ENCODE results near the gene TMPRSS11D.

The TMPRSS11D gene

DNA sequence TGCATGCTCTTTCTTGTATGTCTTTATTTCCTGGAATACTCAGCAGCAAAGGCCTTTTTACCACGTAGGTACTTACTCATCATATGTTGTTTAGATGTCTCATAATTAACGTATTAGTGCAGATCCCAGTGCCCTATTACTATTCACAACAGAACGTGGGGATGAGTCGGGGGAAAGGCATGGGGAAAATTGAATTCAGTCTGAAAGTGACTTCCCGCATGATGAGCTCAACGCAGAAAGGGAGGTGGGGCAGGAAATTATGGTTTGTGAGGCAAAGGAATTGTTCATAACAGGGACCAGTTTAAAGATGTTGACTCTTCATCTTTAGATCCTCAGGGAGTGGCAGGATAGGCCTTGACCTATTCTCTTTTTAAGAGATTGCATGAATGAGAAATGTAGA, 2.0 kb upstream of the TMPRSS11D start:
- no peak for DNase-seq (ENCODE audit: low read depth)

DNA sequence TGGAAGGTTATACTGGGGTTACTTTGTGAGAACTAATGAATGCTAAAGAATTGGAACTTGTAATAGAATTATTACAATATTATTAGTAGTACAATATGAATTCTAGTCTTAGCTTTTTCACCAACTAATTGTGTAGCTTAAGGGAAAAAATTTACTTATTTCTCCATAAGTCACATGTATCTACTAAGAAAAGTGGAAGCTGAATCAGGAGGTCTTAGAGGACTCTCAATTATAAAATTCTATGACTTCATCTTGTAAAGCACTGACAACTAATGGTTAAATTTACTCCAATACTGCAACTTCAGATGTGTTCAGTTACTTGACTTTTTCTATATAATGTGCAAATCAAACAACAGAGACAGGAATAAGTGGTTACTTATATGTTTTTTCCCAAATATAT, 899 bp upstream of the TMPRSS11D start:
- no peak for DNase-seq (ENCODE audit: low read depth)

DNA sequence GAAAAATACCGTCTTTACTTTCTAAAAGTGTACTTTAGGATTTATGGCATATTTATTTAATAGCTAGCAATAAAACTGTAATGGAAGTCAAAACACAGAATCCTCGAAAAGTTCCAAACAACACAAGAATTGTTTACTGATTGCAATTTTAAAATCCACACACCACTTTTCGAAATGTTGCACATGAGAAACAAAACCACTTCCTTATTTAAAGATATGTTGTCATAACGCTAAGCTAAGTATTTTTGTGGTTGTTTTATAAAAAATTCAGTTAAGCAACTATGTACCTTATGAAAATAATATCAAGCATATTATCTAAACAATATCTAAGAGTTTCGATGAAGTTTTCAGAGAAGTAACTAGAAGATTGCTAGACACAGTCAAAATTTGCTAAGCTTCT, 344 bp downstream of the TMPRSS11D start:
- DNase-seq (ENCODE audit: low read depth): no peak

DNA sequence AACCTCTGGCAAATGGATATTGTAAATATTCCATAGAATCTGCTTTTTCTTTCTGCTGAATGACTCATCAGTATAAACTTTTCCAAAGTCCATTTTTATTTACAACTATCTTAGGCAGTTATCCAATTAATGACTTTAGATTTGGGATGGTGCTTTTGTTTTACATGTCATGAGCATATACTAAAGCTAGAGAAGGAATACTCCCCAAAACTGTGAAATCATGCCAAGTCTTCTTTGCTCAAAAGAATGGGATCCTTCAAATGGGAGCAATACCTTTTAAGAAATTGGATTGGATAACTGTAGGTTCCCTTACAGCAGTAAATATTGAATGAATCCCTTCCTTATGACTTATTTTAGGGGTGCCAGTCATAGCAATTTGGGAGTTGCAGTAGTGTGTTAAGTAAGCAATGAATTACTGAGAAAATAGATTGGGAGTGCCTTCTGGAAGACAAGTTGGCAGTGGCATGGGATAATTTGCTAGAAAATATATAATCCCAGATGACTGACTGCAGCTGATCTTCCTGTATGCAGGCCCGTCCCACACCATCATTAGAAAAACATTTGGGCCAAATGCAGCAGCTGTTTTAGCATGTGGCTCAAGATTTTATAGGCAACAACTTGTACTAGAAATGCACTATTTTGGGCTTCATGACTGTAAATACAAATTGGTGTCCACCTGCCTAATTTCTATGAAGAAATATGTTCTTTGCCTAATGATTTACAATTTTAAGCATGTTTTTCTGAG, 2.8 kb downstream of the TMPRSS11D start:
- DNase-seq (ENCODE audit: low read depth): no peak

DNA sequence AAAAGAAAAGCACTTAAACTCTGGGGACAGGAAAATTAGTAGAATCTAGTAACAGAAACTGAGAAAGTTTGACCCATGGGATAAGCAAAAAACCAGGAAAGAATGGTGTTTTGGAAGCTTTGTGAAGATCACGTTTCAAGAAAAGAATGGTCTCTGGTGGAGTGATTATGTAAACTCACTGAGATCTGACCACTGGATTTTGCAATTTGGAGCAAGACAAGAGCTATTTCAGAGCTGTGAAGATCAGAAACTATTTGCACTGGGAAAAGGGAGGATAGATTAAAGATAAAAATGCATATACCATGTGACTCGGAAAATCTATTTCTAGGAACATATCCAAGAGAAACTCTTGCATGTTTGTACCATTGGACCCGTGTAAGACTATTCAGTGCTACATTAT, 4.3 kb downstream of the TMPRSS11D start:
- no peak for DNase-seq (ENCODE audit: low read depth)

DNA sequence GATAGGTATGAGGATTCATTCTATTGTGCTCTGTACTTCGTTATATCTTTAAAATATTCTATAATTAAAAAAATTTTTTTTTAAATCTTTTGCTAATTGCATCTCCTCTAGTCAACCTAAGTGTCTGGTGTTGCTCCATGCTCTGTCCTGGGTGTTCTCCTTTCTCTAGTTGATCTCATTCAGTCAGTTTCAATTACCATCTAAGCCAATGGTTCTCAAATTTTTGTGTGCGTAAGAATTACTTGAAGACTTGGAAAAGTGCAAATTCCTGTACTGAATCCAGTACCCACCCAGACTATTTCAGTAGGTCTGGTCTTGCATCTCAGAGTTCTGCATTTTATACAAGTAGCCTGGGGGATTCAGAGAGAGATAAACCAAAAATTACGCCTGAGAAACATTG, 6.7 kb downstream of the TMPRSS11D start:
- no peak for DNase-seq (ENCODE audit: low read depth)

DNA sequence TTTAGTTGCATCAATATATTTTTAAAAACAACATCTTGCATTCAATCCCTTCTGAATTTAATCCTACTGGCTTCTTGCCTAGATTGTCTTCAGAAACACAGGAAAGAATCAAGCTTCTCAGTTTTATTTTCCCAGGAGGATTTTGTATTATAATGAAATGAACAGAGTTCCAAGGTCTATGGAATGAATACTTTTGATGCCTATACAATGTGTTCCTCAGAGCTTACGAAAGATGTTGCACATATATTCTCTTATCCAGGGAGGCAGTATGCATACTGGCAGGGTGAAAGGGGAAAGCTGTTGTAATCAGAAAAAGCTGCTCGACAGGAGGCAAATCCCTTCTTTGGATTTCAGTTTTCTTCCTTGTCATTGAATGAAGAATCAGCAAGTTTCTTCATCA, 8.8 kb downstream of the TMPRSS11D start:
- no peak for DNase-seq (ENCODE audit: low read depth)

DNA sequence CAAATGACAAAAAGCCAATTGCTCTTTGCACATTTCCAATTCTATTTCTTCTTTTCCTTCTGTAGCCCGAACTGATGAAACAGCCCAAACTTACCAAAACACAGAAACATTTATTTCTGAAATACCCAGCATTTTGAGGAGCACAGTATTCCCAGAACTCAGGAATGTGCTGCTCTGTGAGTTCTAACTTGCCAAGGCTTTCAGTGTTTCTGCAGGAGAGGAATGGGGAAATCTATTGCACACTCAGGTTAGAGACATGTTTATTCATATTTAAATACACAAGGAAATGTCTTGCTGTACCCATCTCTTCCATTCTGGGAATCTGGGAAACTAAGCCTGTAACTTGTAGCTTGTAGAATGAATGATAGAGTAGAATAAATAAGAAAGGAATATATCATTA, 10.7 kb downstream of the TMPRSS11D start:
- DNase-seq (ENCODE audit: low read depth): no peak

DNA sequence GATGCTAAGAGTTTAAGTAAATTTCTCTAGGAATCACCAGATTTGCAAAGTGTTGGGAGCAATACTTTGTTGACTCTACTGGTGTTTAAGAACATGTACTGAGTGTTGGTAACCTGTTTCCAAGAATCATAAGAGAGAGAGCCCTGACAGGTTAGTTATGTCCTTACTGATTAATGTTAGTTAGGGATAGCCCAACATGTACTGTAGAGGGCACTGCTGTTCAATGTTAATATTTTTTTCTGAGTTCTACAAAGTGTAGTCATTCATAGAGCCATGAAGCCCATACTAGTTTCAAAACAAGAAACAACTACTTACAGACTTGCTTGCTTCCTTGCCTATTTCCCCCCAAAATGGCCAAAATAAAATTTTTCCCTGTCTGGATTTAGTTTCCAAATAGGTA, 11.9 kb downstream of the TMPRSS11D start:
- DNase-seq (ENCODE audit: low read depth): no peak

DNA sequence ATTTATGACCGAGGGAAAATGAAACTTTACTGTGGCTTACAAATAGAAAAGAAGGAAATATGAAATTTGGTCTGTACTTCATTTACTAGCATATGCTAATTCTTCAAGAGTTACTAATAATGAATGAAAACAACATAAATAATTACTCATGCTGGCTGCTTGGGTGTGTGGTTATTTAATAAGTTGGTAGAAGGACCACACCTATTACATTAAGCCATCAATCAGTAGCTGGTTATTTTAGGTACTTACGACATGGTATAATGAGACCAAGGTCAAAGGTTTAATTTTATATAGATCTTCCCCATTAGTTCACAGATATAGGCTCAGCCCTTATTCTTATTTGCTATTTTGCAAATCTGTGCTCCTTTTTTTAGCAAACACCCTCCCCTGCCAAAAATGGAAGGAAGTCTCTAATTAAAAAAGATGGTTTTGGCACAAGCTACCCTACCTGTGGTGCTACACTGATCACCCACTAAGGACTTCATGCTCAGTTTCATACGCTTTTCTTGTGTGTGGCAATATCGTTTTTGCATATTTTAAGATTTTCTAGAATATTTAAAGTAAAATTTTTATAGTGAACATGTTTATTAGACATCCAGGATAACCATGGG, 14.1 kb downstream of the TMPRSS11D start:
- DNase-seq (ENCODE audit: low read depth): no peak

DNA sequence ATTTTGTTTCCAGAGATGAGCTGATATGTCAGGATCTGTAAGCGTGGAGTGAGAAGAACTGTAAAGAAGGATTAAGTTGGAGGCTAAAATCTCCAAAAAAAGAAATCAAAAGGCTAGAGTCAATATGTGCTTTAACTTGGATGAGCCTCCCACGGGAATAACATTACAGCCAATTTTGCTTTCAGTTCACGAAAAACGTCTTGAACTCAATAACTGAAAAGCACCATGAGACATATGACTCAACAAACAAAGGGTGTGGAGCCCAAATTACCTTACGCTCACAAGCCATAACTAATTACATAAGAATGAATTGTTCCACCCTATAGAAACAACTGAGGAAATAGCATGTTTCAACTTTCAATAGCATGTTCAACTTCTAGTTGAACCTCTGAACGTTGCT, 22.3 kb downstream of the TMPRSS11D start:
- no peak for DNase-seq (ENCODE audit: low read depth)

DNA sequence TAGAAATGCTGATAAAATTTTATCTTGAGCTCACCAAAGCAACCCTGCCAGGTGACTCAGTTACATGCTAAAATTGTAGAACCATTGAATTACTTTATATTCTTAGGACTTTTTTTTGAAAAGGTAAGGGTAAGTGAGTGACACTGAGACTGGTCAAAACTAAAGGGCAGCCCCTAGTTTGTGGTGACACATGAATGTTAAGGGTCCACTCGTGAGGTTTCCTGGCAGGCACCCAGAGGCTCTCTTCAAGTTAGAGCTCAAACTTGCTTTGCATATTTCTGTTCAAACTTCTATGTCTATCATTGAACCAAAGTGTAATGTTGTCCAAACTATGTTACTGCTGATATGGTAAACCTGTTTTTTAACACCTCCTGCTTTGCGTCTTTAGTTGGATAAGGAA, 30.5 kb downstream of the TMPRSS11D start:
- no peak for DNase-seq (ENCODE audit: low read depth)

DNA sequence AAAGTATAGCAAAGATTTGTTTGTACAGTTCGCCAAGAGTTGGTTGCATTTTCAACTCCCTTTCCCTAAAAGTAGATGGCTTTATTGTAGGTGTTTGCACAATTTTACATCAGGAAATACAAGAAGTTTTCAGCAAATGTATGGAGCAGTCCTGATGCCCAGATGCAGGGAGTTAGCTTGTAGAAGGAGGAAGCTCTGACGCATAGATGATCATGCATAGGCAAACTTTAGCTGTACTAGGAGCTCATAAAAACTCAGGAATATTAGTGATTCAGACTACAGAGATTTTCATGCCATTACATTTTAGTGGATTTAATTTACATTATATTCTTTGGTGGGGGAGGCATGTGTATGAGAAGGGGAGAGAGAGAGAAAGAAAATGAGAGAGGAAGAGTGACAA, 62.9 kb downstream of the TMPRSS11D start:
- DNase-seq (ENCODE audit: low read depth): no peak

DNA sequence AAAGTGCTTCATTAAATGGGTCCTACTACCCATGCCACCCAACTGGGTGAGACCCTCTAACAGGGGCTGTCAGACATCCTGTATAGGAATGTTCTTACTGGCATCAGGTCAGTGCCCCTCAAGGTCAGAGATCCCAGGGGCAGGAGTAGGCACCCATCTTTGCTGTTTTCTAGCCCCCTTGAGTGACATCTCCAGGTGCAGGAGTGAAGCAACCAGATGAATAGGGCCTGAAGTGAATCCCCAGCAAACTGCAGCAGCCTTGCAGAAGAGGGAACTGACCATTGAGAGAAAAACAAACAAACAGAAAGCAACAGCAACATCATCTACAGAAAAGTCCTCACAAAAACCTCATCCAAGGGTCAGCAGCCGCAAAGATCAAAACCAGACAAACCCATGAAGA, 73.8 kb downstream of the TMPRSS11D start:
- no peak for DNase-seq (ENCODE audit: low read depth)

DNA sequence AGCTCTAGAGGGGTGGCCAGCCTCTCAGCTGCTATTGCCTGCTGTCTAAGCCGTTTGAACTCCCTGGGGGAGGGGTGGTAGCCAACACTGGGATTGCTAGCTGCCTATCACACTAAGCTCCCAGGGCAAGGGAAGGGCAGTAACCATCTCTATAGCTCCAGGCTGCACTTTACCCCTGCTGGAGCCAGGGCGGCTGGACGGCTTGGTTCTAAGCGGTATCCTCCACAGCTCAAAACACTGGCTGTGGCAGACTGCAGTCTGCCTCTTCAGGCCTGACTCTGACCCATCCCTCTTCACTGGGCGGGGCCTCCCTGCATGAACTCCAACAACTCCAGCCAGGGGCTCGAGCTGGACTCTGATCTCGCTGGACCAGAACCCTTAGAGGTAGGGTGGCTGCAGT, 74.3 kb downstream of the TMPRSS11D start:
- no peak for DNase-seq (ENCODE audit: low read depth)

DNA sequence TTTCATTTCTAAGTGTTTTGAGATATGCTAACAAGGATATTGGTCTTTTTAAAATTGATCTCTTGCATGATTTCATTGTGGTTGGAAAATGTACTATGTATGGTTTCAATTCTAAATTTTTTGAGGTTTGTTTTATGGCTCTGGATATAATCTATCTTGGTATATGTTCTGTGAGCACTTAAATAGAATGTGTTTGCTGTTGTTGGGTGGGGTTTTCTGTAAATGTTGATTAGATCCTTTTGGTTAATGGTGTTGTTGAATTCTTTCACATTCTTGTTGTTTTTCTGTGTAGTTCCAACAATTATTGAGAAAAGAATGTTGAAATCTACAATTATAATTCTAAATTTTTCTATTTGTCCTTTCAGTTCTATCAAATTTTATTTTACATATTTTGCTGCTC, 87.0 kb downstream of the TMPRSS11D start:
- DNase-seq (ENCODE audit: low read depth): no peak

DNA sequence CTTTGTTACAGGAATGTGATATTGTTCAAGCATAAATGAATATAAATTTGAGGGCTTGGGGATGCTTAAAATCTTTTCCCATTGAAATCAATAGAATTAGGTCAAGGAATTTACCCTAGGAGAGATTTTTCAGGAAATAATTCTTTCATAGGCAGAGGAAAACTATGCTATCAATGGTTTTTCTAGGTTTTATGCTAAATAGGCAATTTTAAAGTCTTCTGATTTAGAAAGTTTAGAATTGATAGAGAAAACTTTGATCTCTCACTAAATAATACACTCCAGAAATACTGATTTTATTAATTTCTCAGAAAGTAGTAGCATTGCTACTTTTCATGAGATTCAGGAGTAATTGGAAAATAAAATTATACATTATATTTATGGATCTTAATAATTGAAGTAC, 93.1 kb downstream of the TMPRSS11D start:
- no peak for DNase-seq (ENCODE audit: low read depth)

DNA sequence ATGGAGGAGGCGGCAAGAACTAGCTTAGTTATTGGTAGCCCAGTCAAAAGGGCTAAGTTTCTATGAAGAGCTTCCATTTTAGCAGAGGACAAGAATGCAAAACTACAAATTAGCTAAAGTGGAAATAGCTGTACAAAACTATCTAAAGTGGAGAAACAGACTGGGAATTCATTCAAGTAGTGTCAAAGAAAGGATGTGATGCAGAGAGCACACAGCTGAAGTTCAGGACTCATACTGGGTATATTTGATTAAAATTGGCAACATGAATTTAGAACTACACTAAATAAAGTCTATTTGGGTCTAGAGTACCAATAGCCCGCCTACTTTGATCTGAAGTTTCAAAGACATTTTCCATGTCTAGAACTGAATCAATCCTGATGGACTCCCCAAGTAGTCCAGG, 96.5 kb downstream of the TMPRSS11D start:
- no peak for DNase-seq (ENCODE audit: low read depth)

DNA sequence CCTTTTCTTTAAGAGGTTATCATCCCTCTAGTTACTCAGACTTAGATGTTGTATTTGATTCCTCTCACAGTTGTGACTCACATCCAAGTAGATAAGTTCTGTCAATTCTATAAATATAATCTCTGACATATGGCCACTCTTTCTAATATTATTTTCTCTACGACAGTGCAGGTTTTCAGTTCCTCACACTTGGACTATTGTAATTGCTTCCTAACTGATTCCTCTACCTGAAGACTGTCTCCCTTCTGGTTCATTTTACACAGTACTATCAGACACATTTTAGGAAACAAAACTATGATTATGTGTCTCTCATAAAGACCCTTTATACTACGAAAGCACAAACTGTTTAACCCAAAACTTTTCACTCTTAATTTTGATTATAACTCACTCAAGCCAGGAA, 98.3 kb downstream of the TMPRSS11D start:
- no peak for DNase-seq (ENCODE audit: low read depth)

DNA sequence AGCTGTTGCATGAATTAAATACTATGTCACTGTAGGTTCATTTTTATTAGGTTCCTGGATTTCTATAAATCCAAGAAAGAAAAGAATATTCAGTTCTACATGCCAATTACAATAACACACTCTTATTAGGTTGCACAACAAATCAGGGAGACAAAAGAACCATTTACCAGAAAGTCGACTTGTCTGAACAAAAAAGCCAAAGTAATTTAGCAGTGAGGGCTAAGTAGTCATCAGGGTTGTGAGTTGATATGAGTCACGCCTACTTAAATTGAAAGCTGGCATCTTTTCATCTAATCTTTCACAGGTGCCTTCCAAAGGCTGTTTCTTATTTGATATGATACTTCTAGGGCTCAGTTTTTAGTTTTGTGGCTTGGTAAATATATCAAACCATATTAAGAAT, 104.2 kb downstream of the TMPRSS11D start:
- no peak for DNase-seq (ENCODE audit: low read depth)

DNA sequence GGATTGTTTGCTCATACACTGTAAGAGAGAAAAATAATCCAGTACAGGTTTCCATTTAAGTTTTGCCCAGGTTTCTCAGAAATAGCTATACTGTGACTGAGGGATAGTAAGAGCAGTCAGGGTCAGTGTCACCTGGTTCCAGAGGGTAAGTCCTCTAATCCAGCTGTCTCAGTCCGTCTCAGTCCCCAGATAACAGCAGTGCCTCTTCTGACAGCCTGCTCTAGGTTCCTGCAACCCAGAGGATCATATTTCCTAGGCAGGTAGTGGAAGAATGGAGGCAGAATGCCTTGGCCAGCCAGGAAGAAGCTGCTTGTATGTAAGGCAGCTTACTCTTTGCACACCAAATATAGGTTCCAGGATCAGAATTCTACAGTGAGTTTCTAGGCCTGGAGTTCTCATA, 107.1 kb downstream of the TMPRSS11D start:
- no peak for DNase-seq (ENCODE audit: low read depth)
